Measurements from ENCODE around the gene NAA25.

- no peak for TF ChIP-seq CTCF (IDR thresholded peaks at IDR 0.05)
- TF ChIP-seq EZH2 (IDR thresholded peaks at IDR 0.05; ENCODE audit: borderline replicate concordance, insufficient read depth, low read depth, low read length, poor library complexity, severe bottlenecking): no peak
These were observed 10.9 kb downstream of the NAA25 start for GRCh38 chr12:112097641-112098040.

Data from B cell (primary cell).